NB4 (cell line): ENCODE data around the gene ACVR1.

Experiments
- DNase-seq: peaks from one replicate; pipeline ENCODE4 v3.0.0; 2010; ENCODE audit warnings: low read depth
- H3K4me3 ChIP-seq: one replicate; pipeline ENCODE4 v1.5.1; 2011; ENCODE audit warnings: mild to moderate bottlenecking, low read depth, low read length, moderate library complexity
- CTCF ChIP-seq: IDR thresholded peaks from one replicate; pipeline ENCODE4 v1.5.1; 2012; ENCODE audit warnings: low read depth, low read length
- MAX ChIP-seq: IDR thresholded peaks from 2 replicates; pipeline ENCODE4 v1.6.1; 2011; ENCODE audit warnings: low read depth, low read length
- MYC ChIP-seq: IDR thresholded peaks from 2 replicates; pipeline ENCODE4 v1.6.1; 2011; ENCODE audit warnings: low read depth, low read length
- POLR2A ChIP-seq: IDR thresholded peaks from 2 replicates; pipeline ENCODE4 v1.6.1; 2011; ENCODE audit warnings: mild to moderate bottlenecking; ENCODE audit not compliant: insufficient read length; ENCODE audit errors: extremely low read depth

ACVR1 gene

DNA sequence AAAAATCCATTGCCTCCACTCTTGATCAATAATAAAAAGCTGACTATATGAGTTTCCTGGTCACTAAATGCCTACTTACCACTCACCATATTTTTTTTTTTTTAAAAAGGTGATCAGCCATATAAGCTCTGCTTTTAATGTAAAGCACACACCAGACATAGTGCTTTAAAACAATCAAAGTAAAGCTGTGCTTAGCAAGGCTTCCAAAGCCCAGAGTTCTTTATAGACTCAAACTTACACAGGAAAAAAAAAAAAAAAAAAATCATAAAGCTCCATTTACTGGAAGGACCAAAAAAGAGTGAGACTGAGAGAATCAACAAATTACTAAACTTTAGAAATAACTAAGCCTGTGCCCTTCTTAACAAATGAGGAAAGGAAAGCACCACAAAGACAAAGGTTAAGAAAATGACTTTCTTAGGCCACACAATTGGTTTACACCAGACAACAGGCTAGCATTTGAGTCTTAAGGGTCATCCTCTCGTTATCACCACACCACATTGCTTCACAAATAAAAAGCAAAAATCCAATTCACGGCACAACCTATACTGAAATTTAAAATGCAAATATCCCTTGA lies 11.2 kb downstream of the ACVR1 start:
- no peak for DNase-seq
- TF ChIP-seq POLR2A (no peak), MYC (no peak), CTCF (no peak), MAX (no peak)

DNA sequence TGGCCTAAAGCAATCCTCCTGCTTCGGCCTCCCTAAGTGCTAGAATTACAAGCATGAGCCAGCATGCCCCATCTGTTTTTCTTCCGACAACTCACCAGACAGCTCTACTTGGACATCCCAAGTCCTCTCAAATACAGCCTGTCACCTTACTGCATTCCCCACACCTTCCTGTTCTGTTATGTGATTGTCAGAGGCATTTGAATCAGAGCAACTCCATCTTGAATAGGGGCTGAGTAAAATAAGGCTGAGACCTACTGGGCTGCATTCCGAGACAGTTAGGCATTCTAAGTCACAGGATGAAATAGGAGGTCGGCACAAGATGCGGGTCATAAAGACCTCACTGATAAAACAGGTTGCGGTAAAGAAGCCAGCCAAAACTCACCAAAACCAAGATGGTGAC lies 17.3 kb downstream of the ACVR1 start:
- TF ChIP-seq POLR2A: no peak
- no peak for TF ChIP-seq MYC
- TF ChIP-seq CTCF: no peak
- TF ChIP-seq MAX: no peak
- H3K4me3 ChIP-seq: no peak overlapping the region
- no peak for DNase-seq

More for the DNA sequence above, 11.2 kb downstream of the ACVR1 start:
- H3K4me3 ChIP-seq: no peak overlapping the region

DNA sequence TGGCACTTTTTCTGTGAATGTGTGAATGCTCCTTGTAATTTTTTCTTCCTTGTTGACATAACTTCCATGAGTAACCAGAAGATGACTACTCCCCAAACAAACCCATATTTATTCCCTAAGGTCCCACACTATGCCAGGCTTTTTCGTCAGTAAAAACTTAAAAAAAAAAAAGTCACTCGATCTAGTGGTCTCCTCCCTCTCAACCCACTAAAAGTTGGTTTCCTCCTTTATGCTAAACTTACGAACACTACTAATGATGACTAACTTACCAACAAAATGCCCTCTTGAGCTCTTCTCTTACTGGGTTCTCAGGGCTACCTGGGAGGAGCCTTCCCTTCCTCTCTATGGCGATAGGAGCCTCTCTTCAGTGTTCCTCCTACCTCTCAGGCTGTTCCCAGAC lies 18.2 kb downstream of the ACVR1 start:
- H3K4me3 ChIP-seq: no peak overlapping the region
- DNase-seq: no peak
- no peak for TF ChIP-seq POLR2A

DNA sequence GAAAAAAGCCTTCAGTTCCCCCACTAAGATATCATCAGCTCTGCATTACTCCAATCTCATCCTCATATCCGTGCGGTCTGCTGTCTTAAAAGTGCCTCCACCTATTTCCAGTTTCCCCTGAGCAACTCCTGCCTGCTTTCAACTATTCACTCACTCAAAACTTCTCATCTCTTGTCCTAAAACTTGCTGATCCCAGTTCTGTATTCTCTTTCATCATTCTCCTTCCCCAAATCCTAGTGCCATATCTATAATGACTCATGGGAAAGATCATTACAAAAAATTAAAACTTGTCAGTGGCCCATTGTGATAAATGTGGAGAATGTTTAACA lies 20.0 kb downstream of the ACVR1 start:
- no peak for DNase-seq
- no peak for TF ChIP-seq POLR2A
- no peak for TF ChIP-seq MYC
- no peak for TF ChIP-seq MAX
- no peak for TF ChIP-seq CTCF
- H3K4me3 ChIP-seq: no peak overlapping the region

GRCh38 chr2:157853820-157854219 lies 22.3 kb downstream of the ACVR1 start:
- no peak for DNase-seq
- no peak overlapping the region for H3K4me3 ChIP-seq
- TF ChIP-seq POLR2A: no peak
- TF ChIP-seq CTCF: no peak
- TF ChIP-seq MAX: no peak
- no peak for TF ChIP-seq MYC

- no peak overlapping the region for H3K4me3 ChIP-seq
- TF ChIP-seq POLR2A: no peak
- TF ChIP-seq MYC: no peak
- no peak for TF ChIP-seq CTCF
- no peak for TF ChIP-seq MAX
- DNase-seq: no peak
Measured at GRCh38 chr2:157853211-157853610, 22.9 kb downstream of the ACVR1 start.
